K562 (cell line): Measurements from ENCODE around the gene SHISA4. TPM values are rescaled to one million over a fixed set of nuclear protein-coding genes. Genes with fewer than 3 reads are reported as not detected.

Experiments
- FOSL1 ChIP-seq: fragments of 200-800 bp; sonication (Bioruptor generic); conservative IDR thresholded peaks from 2 replicates; pipeline ENCODE4 v1.6.1; 2016; ENCODE audit warnings: missing genetic modification characterization, missing compliant biosample characterization
- JUND ChIP-seq, 2 experiments: IDR thresholded peaks; 2 replicates in 1 of 2; 3 replicates in 1 of 2; pipeline ENCODE4 v1.6.1; 2011; ENCODE audit warnings: borderline replicate concordance in 2 of 2, low read depth in 2 of 2, low read length in 2 of 2, improper control_type of control experiment in 1 of 2, missing biosample characterization in 1 of 2, missing genetic modification characterization in 1 of 2, missing genetic modification reagents in 1 of 2
- KDM1A ChIP-seq, 2 experiments: fragments of 450-650 bp; IDR thresholded peaks; 2 replicates each; pipeline ENCODE4 v1.6.1; 2016; ENCODE audit warnings: mild to moderate bottlenecking in 2 of 2
- LARP7 ChIP-seq: fragments of 450-650 bp; IDR thresholded peaks from 2 replicates; pipeline ENCODE4 v1.6.1; 2016
- MAX ChIP-seq: sonication (generic); formaldehyde crosslinking; IDR thresholded peaks from 2 replicates; pipeline ENCODE4 v1.9.0; 2022; ENCODE audit warnings: mild to moderate bottlenecking, missing genetic modification reagents
- MNT ChIP-seq, 2 experiments: fragments of 450-650 bp; conservative IDR thresholded peaks; 2 replicates each; pipeline ENCODE4 v1.6.1; 2017; ENCODE audit warnings: mild to moderate bottlenecking in 2 of 2, moderate library complexity in 2 of 2
- RCOR1 ChIP-seq, 2 experiments: IDR thresholded peaks; 2 replicates each; pipeline ENCODE4 v1.6.1; 2012; ENCODE audit warnings: low read depth in 2 of 2, low read length in 2 of 2, borderline replicate concordance in 1 of 2, improper control_type of control experiment in 1 of 2
- SIX5 ChIP-seq, 2 experiments: IDR thresholded peaks; 2 replicates each; pipeline ENCODE4 v1.6.1; 2011; ENCODE audit warnings: low read length in 2 of 2, borderline replicate concordance in 1 of 2, low read depth in 1 of 2, mild to moderate bottlenecking in 1 of 2, moderate library complexity in 1 of 2; ENCODE audit not compliant: insufficient read depth in 1 of 2
- SMARCA4 ChIP-seq: fragments of 450-650 bp; IDR thresholded peaks from 2 replicates; pipeline ENCODE4 v1.6.1; 2016
- SP2 ChIP-seq: IDR thresholded peaks from 2 replicates; pipeline ENCODE4 v1.6.1; 2011; ENCODE audit warnings: mild to moderate bottlenecking, low read depth, low read length, moderate library complexity; ENCODE audit not compliant: poor library complexity, severe bottlenecking; ENCODE audit errors: extremely low read depth
- USF1 ChIP-seq: sonication (generic); formaldehyde crosslinking; IDR thresholded peaks from 2 replicates; pipeline ENCODE4 v1.9.0; 2022; ENCODE audit warnings: mild to moderate bottlenecking, missing genetic modification reagents
- ZNF121 ChIP-seq: sonication (generic); formaldehyde crosslinking; conservative IDR thresholded peaks from 2 replicates; pipeline ENCODE4 v1.8.0; 2022; ENCODE audit warnings: missing genetic modification reagents
- ZNF592 ChIP-seq: fragments of 450-650 bp; IDR thresholded peaks from 2 replicates; pipeline ENCODE4 v1.6.1; 2017; ENCODE audit warnings: antibody characterized with exemption, mild to moderate bottlenecking
- polyA plus RNA-seq, 8 experiments: library from polyadenylated mRNA; depleted of rRNA in 4 of 8; stranded (reverse) in 5 of 8; unstranded in 3 of 8; fragments of >200 nt; fragmentation: Nextera tagmentation in 2 of 8; fragmentation: Illumina TruSeq in 1 of 8; extraction: Ambion mirVana in 2 of 8; extraction: Trizol in 1 of 8; gene quantifications; 2 replicates each; pipeline versions ENCODE4 v1.2.1 to v1.2.3, GENCODE V29; 2011 to 2014; ENCODE audit warnings: inconsistent platforms in 1 of 8, missing spikeins in 1 of 8
- total RNA-seq, 7 experiments: library from RNA; depleted of rRNA in 6 of 7; stranded (reverse); fragments of >200 nt in 6 of 7; fragmentation: Illumina TruSeq in 2 of 7; extraction: Trizol in 2 of 7; gene quantifications; 2 replicates each; pipeline versions ENCODE4 v1.2.1 to v1.2.3, GENCODE V29; 2011 to 2021; ENCODE audit warnings: low replicate concordance in 1 of 7

The SHISA4 gene
- total and polyA plus RNA-seq, 9 of the 15 experiments (the other 6 are each of a cell fraction or from before 2014, with no cell fraction given): 0.15 to 0.95 (median 0.68) TPM; not detected in 2

GRCh38 chr1:201887116-201887866 is 1.4 kb upstream of the SHISA4 start (continued):
- no peak for TF ChIP-seq ZNF121 (CRISPR knock-in tag)
- TF ChIP-seq SMARCA4: peak; percentile 60; the same call in 1 of the 2 replicates
- peak; percentile 78; the same call in 1 of the 2 replicates for TF ChIP-seq ZNF592
- TF ChIP-seq USF1 (CRISPR knock-in tag): peak; percentile 65
- no peak for TF ChIP-seq SIX5 (IDR thresholded peaks at IDR 0.05; ENCODE audit: borderline replicate concordance in 1 of 2, insufficient read depth in 1 of 2, low read depth in 1 of 2, low read length in 2 of 2)
- peak; percentile 51 to 53; a peak in 2 of 4 replicates for TF ChIP-seq KDM1A (IDR thresholded peaks at IDR 0.05)
- no peak for TF ChIP-seq LARP7
- peak; percentile 73 for TF ChIP-seq MAX (CRISPR knock-in tag)
- TF ChIP-seq MNT (conservative IDR thresholded peaks at IDR 0.05): peak; percentile 78 to 82
- TF ChIP-seq SP2: no peak
- TF ChIP-seq RCOR1 (IDR thresholded peaks at IDR 0.05; ENCODE audit: borderline replicate concordance in 1 of 2, low read depth in 2 of 2, low read length in 2 of 2): peak in 1 of 2 experiments; percentile 77; a peak in 2 of 4 replicates
- TF ChIP-seq JUND (IDR thresholded peaks at IDR 0.05; ENCODE audit: borderline replicate concordance, low read depth, low read length): peak; percentile 73
- TF ChIP-seq JUND (tag; IDR thresholded peaks at IDR 0.05; ENCODE audit: borderline replicate concordance, low read depth, low read length): peak; percentile 58; the same call in 1 of the 3 replicates
- TF ChIP-seq FOSL1 (tag): peak; percentile 89
